GM13977 (cell line): Measurements from ENCODE around the gene MYH2.

Experiments
- DNase-seq: peaks from one replicate; pipeline ENCODE4 v3.0.0; 2012; ENCODE audit warnings: low spot score
- in situ Hi-C: fragments of 300-500 bp; cut with MboI; formaldehyde crosslinking; loops from one replicate; pipeline ENCODE4 v1.12.0; 2022; ENCODE audit warnings: low sequenced_read_pairs, low pct_unique_long_range_greater_than_20kb, mixed read lengths, inconsistent platforms; ENCODE audit not compliant: unreplicated experiment
- TF ChIP-seq, protein P1 (sequence below): IDR thresholded peaks from 2 replicates; pipeline ENCODE4 v1.5.1; 2012; ENCODE audit warnings: mild to moderate bottlenecking, control low read depth; ENCODE audit not compliant: insufficient read depth; ENCODE audit errors: extremely low read depth, missing control alignments

The MYH2 gene

DNA sequence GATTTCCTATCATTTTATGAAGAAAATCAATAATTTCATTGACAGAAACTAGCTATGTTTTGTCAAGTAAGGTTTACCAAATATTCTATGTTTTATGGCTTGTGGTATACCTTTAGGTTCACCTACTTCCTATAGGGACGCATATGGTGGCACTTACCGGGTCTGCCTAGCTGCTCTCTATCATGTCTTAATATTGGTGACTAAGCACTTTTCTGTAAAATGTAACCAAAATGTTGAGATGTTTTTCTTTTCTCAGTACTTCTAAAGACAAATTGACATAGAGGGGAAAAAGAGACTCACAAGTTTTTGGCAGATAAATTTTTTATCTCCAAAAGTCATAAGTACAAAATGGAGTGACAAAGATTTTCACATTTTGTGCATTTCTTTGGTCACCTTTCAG lies 57.5 kb downstream of the MYH2 start:
- in situ Hi-C loops, result no loop called here
- no peak for DNase-seq
- TF ChIP-seq, protein P1, sequence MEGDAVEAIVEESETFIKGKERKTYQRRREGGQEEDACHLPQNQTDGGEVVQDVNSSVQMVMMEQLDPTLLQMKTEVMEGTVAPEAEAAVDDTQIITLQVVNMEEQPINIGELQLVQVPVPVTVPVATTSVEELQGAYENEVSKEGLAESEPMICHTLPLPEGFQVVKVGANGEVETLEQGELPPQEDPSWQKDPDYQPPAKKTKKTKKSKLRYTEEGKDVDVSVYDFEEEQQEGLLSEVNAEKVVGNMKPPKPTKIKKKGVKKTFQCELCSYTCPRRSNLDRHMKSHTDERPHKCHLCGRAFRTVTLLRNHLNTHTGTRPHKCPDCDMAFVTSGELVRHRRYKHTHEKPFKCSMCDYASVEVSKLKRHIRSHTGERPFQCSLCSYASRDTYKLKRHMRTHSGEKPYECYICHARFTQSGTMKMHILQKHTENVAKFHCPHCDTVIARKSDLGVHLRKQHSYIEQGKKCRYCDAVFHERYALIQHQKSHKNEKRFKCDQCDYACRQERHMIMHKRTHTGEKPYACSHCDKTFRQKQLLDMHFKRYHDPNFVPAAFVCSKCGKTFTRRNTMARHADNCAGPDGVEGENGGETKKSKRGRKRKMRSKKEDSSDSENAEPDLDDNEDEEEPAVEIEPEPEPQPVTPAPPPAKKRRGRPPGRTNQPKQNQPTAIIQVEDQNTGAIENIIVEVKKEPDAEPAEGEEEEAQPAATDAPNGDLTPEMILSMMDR, result no peak

DNA sequence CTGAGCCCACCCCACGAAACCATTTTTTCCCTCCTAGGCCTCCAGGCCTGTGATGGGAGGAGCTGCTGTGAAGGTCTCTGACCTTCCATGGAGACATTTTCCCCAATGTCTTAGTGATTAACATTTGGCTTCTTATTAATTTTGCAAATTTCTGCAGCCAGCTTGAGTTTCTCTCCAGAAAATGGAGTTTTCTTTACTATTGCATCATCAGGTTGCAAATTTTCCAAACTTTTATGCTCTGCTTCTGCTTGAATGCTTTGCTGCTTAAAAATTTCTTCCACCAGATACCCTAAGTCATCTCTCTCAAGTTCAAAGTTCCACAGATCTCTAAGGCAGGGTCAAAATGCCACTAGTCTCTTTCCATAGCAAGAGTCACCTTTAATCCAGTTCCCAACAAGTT lies 67.2 kb downstream of the MYH2 start:
- TF ChIP-seq, protein P1, result no peak
- no peak for DNase-seq
- in situ Hi-C loops, result no loop called here

DNA sequence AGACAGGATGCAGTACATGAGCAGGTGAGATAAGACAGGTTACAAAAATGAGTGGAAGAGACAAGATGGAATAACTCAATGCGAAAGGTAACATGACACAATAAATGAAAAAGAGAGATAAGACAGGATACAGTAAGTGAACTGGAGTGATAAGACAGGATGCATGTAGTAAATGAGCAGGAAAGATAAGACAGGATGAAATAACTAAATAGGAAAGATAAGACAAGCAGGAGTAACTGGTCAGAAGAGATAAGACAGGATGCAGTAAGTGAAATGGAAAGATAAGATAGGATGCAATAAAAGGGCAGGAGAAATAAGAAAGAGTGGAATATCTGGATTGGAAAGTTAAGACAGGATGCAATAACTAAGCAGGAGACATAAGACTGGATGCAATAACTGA lies 71.8 kb downstream of the MYH2 start:
- in situ Hi-C loops, result no loop called here
- TF ChIP-seq, protein P1, result no peak
- no peak for DNase-seq

DNA sequence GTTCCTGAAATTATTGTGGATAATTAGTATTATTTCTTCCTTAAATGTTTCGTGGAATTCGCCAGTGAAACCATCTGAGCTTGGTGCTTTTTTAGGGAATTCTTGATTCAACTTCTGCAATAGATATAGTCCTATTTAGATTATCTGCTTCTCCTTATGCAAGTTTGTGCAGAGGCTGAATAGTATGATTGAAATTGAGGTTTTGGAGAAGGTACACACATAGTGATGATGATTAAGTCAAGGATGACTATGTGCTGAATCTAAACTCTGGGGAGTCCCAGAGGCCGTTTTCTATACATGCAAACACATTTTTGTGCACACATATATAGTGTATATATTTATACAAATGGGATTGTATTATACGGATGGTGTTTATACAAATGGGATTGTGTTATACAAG lies 74.9 kb downstream of the MYH2 start:
- TF ChIP-seq, protein P1, result no peak

DNA sequence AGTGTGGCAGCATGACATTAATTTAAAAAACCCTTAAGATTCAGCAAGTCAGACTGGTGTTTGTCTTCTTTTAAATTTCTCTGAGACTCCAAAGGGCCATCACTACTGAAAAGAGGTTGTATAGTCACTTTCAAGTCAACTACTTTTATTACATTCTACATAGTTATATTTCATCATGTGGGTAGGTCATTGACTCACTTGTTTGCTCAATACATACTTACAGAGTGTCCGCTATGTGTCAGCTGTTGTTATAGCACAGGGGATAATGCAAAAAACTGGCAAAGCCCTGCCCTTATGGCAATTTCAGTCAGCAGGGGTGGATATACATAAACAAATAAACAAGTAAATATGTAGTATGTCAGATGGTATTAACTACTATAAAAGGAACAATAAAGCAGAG lies 77.6 kb downstream of the MYH2 start:
- TF ChIP-seq, protein P1, result no peak
- in situ Hi-C loops, result no loop called here
- DNase-seq, result no peak

More for the DNA sequence above, 74.9 kb downstream of the MYH2 start:
- no peak for DNase-seq
- in situ Hi-C loops, result no loop called here
